ENCODE measurements around the gene FHDC1.

The FHDC1 gene

GRCh38 chr4:153005899-153006381, 69.8 kb downstream of the FHDC1 start:
- no peak for TF ChIP-seq TAF1 (IDR thresholded peaks at IDR 0.05; ENCODE audit: borderline replicate concordance, insufficient read depth, low read length)
- TF ChIP-seq REST (IDR thresholded peaks at IDR 0.05; ENCODE audit: insufficient read depth in 1 of 2, low read depth in 2 of 2, low read length in 2 of 2), result no peak
- no peak for TF ChIP-seq FOXP2 (optimal IDR thresholded peaks at IDR 0.05; ENCODE audit: borderline replicate concordance, extremely low read depth, extremely low read length, insufficient read depth)

DNA sequence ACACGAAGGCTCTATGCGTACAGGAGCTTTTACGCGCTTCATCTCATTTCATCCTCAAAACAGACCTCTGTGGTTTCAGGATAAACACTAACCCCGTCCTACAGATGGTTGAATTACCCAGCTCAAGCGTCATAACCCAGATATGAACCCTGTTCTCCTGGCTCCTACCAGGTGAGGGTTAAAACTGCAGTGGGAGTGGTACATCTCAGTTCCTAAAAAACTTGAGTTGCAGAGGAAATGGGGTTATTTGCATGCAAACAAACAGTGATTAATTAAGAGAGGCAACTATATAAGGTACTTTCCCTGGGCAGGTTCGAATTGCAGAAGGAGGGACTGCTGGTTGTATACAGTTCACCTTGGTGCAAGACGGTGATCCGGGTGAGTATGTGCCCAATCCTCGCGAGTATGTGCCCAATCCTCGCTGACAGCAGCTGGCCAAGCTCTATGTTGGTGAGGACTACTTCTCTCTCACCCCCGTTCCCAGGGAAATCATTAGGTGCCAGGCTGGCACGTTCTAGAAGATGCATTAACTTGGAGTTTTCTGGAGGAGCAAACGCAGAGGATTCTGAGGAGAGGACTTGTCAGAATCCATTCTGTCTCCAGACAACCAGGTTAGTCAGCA, 72.6 kb downstream of the FHDC1 start:
- TF ChIP-seq REST (IDR thresholded peaks at IDR 0.05; ENCODE audit: insufficient read depth in 1 of 2, low read depth in 2 of 2, low read length in 2 of 2), result no peak
- no peak for TF ChIP-seq SIN3A (IDR thresholded peaks at IDR 0.05; ENCODE audit: borderline replicate concordance, insufficient read depth, low read length)
- TF ChIP-seq POLR2AphosphoS5 (IDR thresholded peaks at IDR 0.05; ENCODE audit: low read depth, low read length), result no peak
- no peak for TF ChIP-seq FOXP2 (optimal IDR thresholded peaks at IDR 0.05; ENCODE audit: borderline replicate concordance, extremely low read depth, extremely low read length, insufficient read depth)

- no peak for TF ChIP-seq POLR2AphosphoS5 (IDR thresholded peaks at IDR 0.05; ENCODE audit: low read depth, low read length)
- no peak for TF ChIP-seq REST (IDR thresholded peaks at IDR 0.05; ENCODE audit: insufficient read depth in 1 of 2, low read depth in 2 of 2, low read length in 2 of 2)
- no peak for TF ChIP-seq TAF1 (IDR thresholded peaks at IDR 0.05; ENCODE audit: borderline replicate concordance, insufficient read depth, low read length)
- no peak for TF ChIP-seq FOXP2 (optimal IDR thresholded peaks at IDR 0.05; ENCODE audit: borderline replicate concordance, extremely low read depth, extremely low read length, insufficient read depth)
- no peak for TF ChIP-seq SIN3A (IDR thresholded peaks at IDR 0.05; ENCODE audit: borderline replicate concordance, insufficient read depth, low read length)
These were observed 74.0 kb downstream of the FHDC1 start for GRCh38 chr4:153010146-153010545.

- no peak for TF ChIP-seq REST (IDR thresholded peaks at IDR 0.05; ENCODE audit: insufficient read depth in 1 of 2, low read depth in 2 of 2, low read length in 2 of 2)
- no peak for TF ChIP-seq SIN3A (IDR thresholded peaks at IDR 0.05; ENCODE audit: borderline replicate concordance, insufficient read depth, low read length)
- no peak for TF ChIP-seq POLR2AphosphoS5 (IDR thresholded peaks at IDR 0.05; ENCODE audit: low read depth, low read length)
- no peak for TF ChIP-seq FOXP2 (optimal IDR thresholded peaks at IDR 0.05; ENCODE audit: borderline replicate concordance, extremely low read depth, extremely low read length, insufficient read depth)
- no peak for TF ChIP-seq TAF1 (IDR thresholded peaks at IDR 0.05; ENCODE audit: borderline replicate concordance, insufficient read depth, low read length)
These were observed 77.3 kb downstream of the FHDC1 start for GRCh38 chr4:153013202-153013977.
